GM23338 (cell line): ENCODE data around the gene FKRP. TPM values are rescaled to one million over a fixed set of nuclear protein-coding genes. Genes with fewer than 3 reads are reported as not detected.

Source experiments
- ATAC-seq: fragments of 200-7000 bp; cut with Tn5 transposase; 3 replicates; pipeline ENCODE4 v1.9.1; 2020
- DNase-seq: peaks from one replicate; pipeline ENCODE4 v3.0.0-alpha.2; 2015; ENCODE audit warnings: low spot score
- H2AFZ ChIP-seq: fragments of 200-600 bp; sonication (generic); 2 replicates; pipeline ENCODE4 v1.8.0; 2016; ENCODE audit warnings: antibody characterized with exemption, mild to moderate bottlenecking, moderate library complexity
- H3F3A ChIP-seq: fragments of 200-600 bp; sonication (generic); replicated peaks from 2 replicates; pipeline ENCODE4 v1.8.0; 2017; ENCODE audit warnings: antibody characterized with exemption, mixed run types, low read depth
- H3K27ac ChIP-seq: fragments of 200-600 bp; sonication (generic); 2 replicates; pipeline ENCODE4 v1.6.1; 2016; ENCODE audit warnings: low read depth
- H3K27me3 ChIP-seq: fragments of 200-600 bp; sonication (generic); 2 replicates; pipeline ENCODE4 v1.8.0; 2016; ENCODE audit warnings: mild to moderate bottlenecking, mixed run types, moderate library complexity; ENCODE audit not compliant: insufficient read depth
- H3K36me3 ChIP-seq: fragments of 200-600 bp; sonication (generic); 2 replicates; pipeline ENCODE4 v1.8.0; 2016; ENCODE audit warnings: mild to moderate bottlenecking; ENCODE audit not compliant: insufficient read depth
- H3K4me1 ChIP-seq: fragments of 200-600 bp; sonication (generic); 2 replicates; pipeline ENCODE4 v1.8.0; 2016; ENCODE audit warnings: mild to moderate bottlenecking, moderate library complexity; ENCODE audit not compliant: insufficient read depth
- H3K4me2 ChIP-seq: fragments of 200-600 bp; sonication (generic); 2 replicates; pipeline ENCODE4 v1.7.1; 2017; ENCODE audit warnings: mixed run types
- H3K4me3 ChIP-seq: fragments of 200-600 bp; sonication (generic); 2 replicates; pipeline ENCODE4 v1.6.1; 2016; ENCODE audit warnings: mixed run types
- H3K79me2 ChIP-seq: fragments of 200-600 bp; sonication (generic); replicated peaks from 2 replicates; pipeline ENCODE4 v1.8.0; 2017; ENCODE audit warnings: mild to moderate bottlenecking; ENCODE audit not compliant: insufficient read depth
- H3K9me2 ChIP-seq: fragments of 200-600 bp; sonication (generic); 2 replicates; pipeline ENCODE4 v1.8.0; 2017; ENCODE audit not compliant: insufficient read depth
- H4K20me1 ChIP-seq: fragments of 200-600 bp; sonication (generic); replicated peaks from 2 replicates; pipeline ENCODE4 v1.8.0; 2017; ENCODE audit warnings: mild to moderate bottlenecking; ENCODE audit not compliant: insufficient read depth
- H3K27ac Mint-ChIP-seq: 2 replicates; pipeline ENCODE4 v1.8.0; 2020; ENCODE audit warnings: inconsistent platforms, mild to moderate bottlenecking, moderate library complexity, mixed read lengths
- H3K27me3 Mint-ChIP-seq: 3 replicates; pipeline ENCODE4 v1.8.0; 2022; ENCODE audit warnings: low read depth, mild to moderate bottlenecking, moderate library complexity, mixed read lengths, inconsistent platforms; ENCODE audit not compliant: insufficient read depth, poor library complexity
- H3K36me3 Mint-ChIP-seq: 3 replicates; pipeline ENCODE4 v1.8.0; 2021; ENCODE audit warnings: low read depth, mild to moderate bottlenecking, inconsistent platforms, moderate library complexity, mixed read lengths
- H3K4me1 Mint-ChIP-seq: 3 replicates; pipeline ENCODE4 v1.8.0; 2020; ENCODE audit warnings: mild to moderate bottlenecking, inconsistent platforms, mixed read lengths
- H3K4me3 Mint-ChIP-seq: 3 replicates; pipeline ENCODE4 v1.8.0; 2021; ENCODE audit warnings: moderate library complexity, mild to moderate bottlenecking, inconsistent platforms, mixed read lengths
- H3K9me3 Mint-ChIP-seq: 3 replicates; pipeline ENCODE4 v1.8.0; 2020; ENCODE audit warnings: moderate library complexity, mild to moderate bottlenecking, inconsistent platforms, mixed read lengths
- CREB1 ChIP-seq: fragments of 250-450 bp; sonication (Bioruptor Pico); IDR thresholded peaks from 2 replicates; pipeline ENCODE4 v1.5.0; 2020; ENCODE audit warnings: low read depth, mild to moderate bottlenecking, moderate library complexity
- CTCF ChIP-seq, 2 experiments: fragments of 200-600 bp in 1 of 2; sonication (generic) in 1 of 2; conservative IDR thresholded peaks; 2 replicates each; pipeline versions ENCODE4 v1.5.1 to v1.6.1; 2016 to 2017; ENCODE audit warnings: antibody characterized with exemption in 2 of 2, low read depth in 2 of 2, mild to moderate bottlenecking in 2 of 2, moderate library complexity in 1 of 2
- ETS1 ChIP-seq: IDR thresholded peaks from 2 replicates; pipeline ENCODE4 v1.6.1; 2016; ENCODE audit warnings: antibody characterized with exemption
- EZH2phosphoT487 ChIP-seq: fragments of 200-600 bp; sonication (generic); IDR thresholded peaks from one replicate; pipeline ENCODE4 v1.8.1; 2018; ENCODE audit warnings: antibody characterized with exemption; ENCODE audit not compliant: unreplicated experiment
- JUNB ChIP-seq: IDR thresholded peaks from one replicate; pipeline ENCODE4 v1.6.1; 2016; ENCODE audit warnings: antibody characterized with exemption; ENCODE audit not compliant: unreplicated experiment
- POLR2AphosphoS5 ChIP-seq: IDR thresholded peaks from 2 replicates; pipeline ENCODE4 v1.6.1; 2016; ENCODE audit warnings: antibody characterized with exemption, low read depth
- REST ChIP-seq: IDR thresholded peaks from one replicate; pipeline ENCODE4 v1.6.1; 2018; ENCODE audit warnings: antibody characterized with exemption; ENCODE audit not compliant: unreplicated experiment
- STAT1 ChIP-seq: IDR thresholded peaks from one replicate; pipeline ENCODE4 v1.6.1; 2016; ENCODE audit warnings: antibody characterized with exemption; ENCODE audit not compliant: unreplicated experiment
- polyA plus RNA-seq: library from polyadenylated mRNA; unstranded; fragments of >200 nt; fragmentation: Nextera tagmentation; extraction: Ambion mirVana; gene quantifications from 2 replicates; pipeline ENCODE4 v1.2.1, GENCODE V29; 2016
- total RNA-seq: library from RNA; depleted of rRNA; stranded (reverse); fragments of >200 nt; shearing (Covaris generic); gene quantifications from 2 replicates; pipeline ENCODE4 v1.2.3, GENCODE V29; 2014

FKRP gene
- total and polyA plus RNA-seq, 2 experiments from 2014 or later: 11.5 to 31.9 TPM

GRCh38 chr19:46700704-46701103, 45.2 kb upstream of the FKRP start (continued):
- TF ChIP-seq REST (no peak), CTCF (conservative IDR thresholded peaks at IDR 0.05; ENCODE audit: low read depth in 2 of 2) (no peak), POLR2AphosphoS5 (no peak), CREB1 (CRISPR knock-in tag) (no peak), EZH2phosphoT487 (no peak), JUNB (no peak), STAT1 (no peak), ETS1 (no peak)

- Mint-ChIP-seq H3K4me3 (no peak overlapping the region; the same call in 2 of the 3 replicates), H3K27me3 (peaks cover 10% of the 10 kb centered on the region), H3K36me3 (peaks cover 79% of the 10 kb centered on the region), H3K4me1 (0 out of 3 replicates have a peak, but pooled peaks cover 2% of the 10 kb centered on the region), H3K9me3 (no peaks in the 10 kb centered on the region), H3K27ac (no peak overlapping the region)
- no peak for TF ChIP-seq EZH2phosphoT487
- TF ChIP-seq CTCF (conservative IDR thresholded peaks at IDR 0.05; ENCODE audit: low read depth in 2 of 2): peak; percentile 85 to 93
- Histone ChIP-seq H3K4me3 (no peak overlapping the region), H3F3A (peaks cover 12% of the 10 kb centered on the region; the same call in 1 of the 2 replicates), H3K4me1 (no peaks in the 10 kb centered on the region), H4K20me1 (peaks cover 21% of the 10 kb centered on the region), H3K27ac (no peak overlapping the region), H2AFZ (no peak overlapping the region), H3K9me2 (no peaks in the 10 kb centered on the region), H3K4me2 (no peak overlapping the region), H3K36me3 (peaks cover 39% of the 10 kb centered on the region), H3K27me3 (no peaks in the 10 kb centered on the region), H3K79me2 (no peaks in the 10 kb centered on the region)
- ATAC-seq (peak; percentile 97), DNase-seq (peak; percentile 95)
Observed at GRCh38 chr19:46704379-46705076, 41.3 kb upstream of the FKRP start.
